OCI-LY3 (cell line): ENCODE results near the gene STK32B.

ENCODE experiments used
- H2AFZ ChIP-seq: fragments of 200-600, 300-600 bp; shearing (Covaris generic); 2 replicates; pipeline ENCODE4 v1.6.0; 2014; ENCODE audit warnings: antibody characterized with exemption, low read depth, low read length
- H3K27ac ChIP-seq: fragments of 200-600, 300-600 bp; sonication (generic); 2 replicates; pipeline ENCODE4 v1.5.1; 2014; ENCODE audit warnings: mild to moderate bottlenecking, low read length, moderate library complexity, mixed read lengths
- H3K27me3 ChIP-seq: fragments of 200-600, 300-600 bp; sonication (generic); 2 replicates; pipeline ENCODE4 v1.6.1; 2014; ENCODE audit warnings: low read depth, low read length, mixed read lengths
- H3K36me3 ChIP-seq: fragments of 200-600, 300-600 bp; sonication (generic); replicated peaks from 2 replicates; pipeline ENCODE3; 2014; ENCODE audit warnings: low read depth, low read length, mixed read lengths
- H3K4me1 ChIP-seq: fragments of 300-600, 200-600 bp; sonication (generic); 2 replicates; pipeline ENCODE4 v1.6.1; 2014; ENCODE audit warnings: low read length, mixed read lengths
- H3K4me2 ChIP-seq: fragments of 200-600, 300-600 bp; sonication (generic); 2 replicates; pipeline ENCODE4 v1.6.1; 2014; ENCODE audit warnings: low read length, mixed read lengths
- H3K4me3 ChIP-seq: fragments of 300-600, 200-600 bp; sonication (generic); 2 replicates; pipeline ENCODE4 v1.5.1; 2014; ENCODE audit warnings: antibody characterized with exemption, mild to moderate bottlenecking, low read length, moderate library complexity
- H3K79me2 ChIP-seq: fragments of 300-600, 200-600 bp; shearing (Covaris generic); 2 replicates; pipeline ENCODE4 v1.6.1; 2014; ENCODE audit warnings: mild to moderate bottlenecking, low read length, mixed read lengths
- H3K9ac ChIP-seq: fragments of 300-600, 200-600 bp; shearing (Covaris generic); 2 replicates; pipeline ENCODE4 v1.6.0; 2014; ENCODE audit warnings: mild to moderate bottlenecking, low read length, moderate library complexity
- H3K9me3 ChIP-seq: fragments of 200-600, 300-600 bp; shearing (Covaris generic); 2 replicates; pipeline ENCODE4 v1.6.1; 2014; ENCODE audit warnings: low read length, mixed read lengths; ENCODE audit not compliant: insufficient read depth
- H4K20me1 ChIP-seq: fragments of 200-600, 300-600 bp; sonication (generic); 2 replicates; pipeline ENCODE4 v1.6.1; 2016; ENCODE audit warnings: low read length, mixed read lengths; ENCODE audit not compliant: insufficient read depth
- CTCF ChIP-seq: fragments of 200-600, 300-600 bp; sonication (generic); IDR thresholded peaks from 2 replicates; pipeline ENCODE4 v1.5.1; 2014; ENCODE audit warnings: antibody characterized with exemption, low read length, low read depth
- EZH2phosphoT487 ChIP-seq: fragments of 200-600 bp; shearing (Covaris generic); IDR thresholded peaks from 2 replicates; pipeline ENCODE4 v1.6.1; 2018; ENCODE audit warnings: antibody characterized with exemption, mixed run types, low read depth

The STK32B gene

GRCh38 chr4:5503336-5503936 is 452.2 kb downstream of the STK32B start:
- Histone ChIP-seq H3K9ac (no peak overlapping the region), H3K4me3 (no peak overlapping the region), H3K79me2 (no peaks in the 10 kb centered on the region), H3K9me3 (no peaks in the 10 kb centered on the region), H3K27ac (no peak overlapping the region), H3K36me3 (peaks cover 6% of the 10 kb centered on the region), H2AFZ (no peak overlapping the region), H3K27me3 (no peaks in the 10 kb centered on the region), H3K4me1 (peaks cover 4% of the 10 kb centered on the region; the same call in 1 of the 2 replicates), H3K4me2 (no peak overlapping the region), H4K20me1 (no peaks in the 10 kb centered on the region)
- TF ChIP-seq CTCF = no peak
- TF ChIP-seq EZH2phosphoT487 = no peak

- peaks cover 4% of the 10 kb centered on the region; the same call in 1 of the 2 replicates for H3K4me1 ChIP-seq
- no peak overlapping the region for H3K4me2 ChIP-seq
- peaks cover 6% of the 10 kb centered on the region for H3K36me3 ChIP-seq
- H3K9ac ChIP-seq = no peak overlapping the region
- H3K79me2 ChIP-seq = no peaks in the 10 kb centered on the region
- no peak overlapping the region for H3K27ac ChIP-seq
- no peak overlapping the region for H2AFZ ChIP-seq
- no peak overlapping the region for H3K4me3 ChIP-seq
- TF ChIP-seq CTCF (no peak), EZH2phosphoT487 (no peak)
- no peaks in the 10 kb centered on the region for H3K9me3 ChIP-seq
- H4K20me1 ChIP-seq = no peaks in the 10 kb centered on the region
- no peaks in the 10 kb centered on the region for H3K27me3 ChIP-seq
These were observed 453.2 kb downstream of the STK32B start for GRCh38 chr4:5504486-5504885.

- H3K4me1 ChIP-seq = no peaks in the 10 kb centered on the region
- no peaks in the 10 kb centered on the region for H3K36me3 ChIP-seq
- no peak overlapping the region for H3K9ac ChIP-seq
- H3K79me2 ChIP-seq = no peaks in the 10 kb centered on the region
- H2AFZ ChIP-seq = no peak overlapping the region
- H3K4me2 ChIP-seq = no peak overlapping the region
- H3K9me3 ChIP-seq = no peaks in the 10 kb centered on the region
- TF ChIP-seq CTCF (no peak), EZH2phosphoT487 (no peak)
- H3K27me3 ChIP-seq = no peaks in the 10 kb centered on the region
- no peak overlapping the region for H3K27ac ChIP-seq
- H3K4me3 ChIP-seq = no peak overlapping the region
- no peaks in the 10 kb centered on the region for H4K20me1 ChIP-seq
These were observed 459.2 kb downstream of the STK32B start for GRCh38 chr4:5510504-5510903.

- no peaks in the 10 kb centered on the region for H3K9me3 ChIP-seq
- no peaks in the 10 kb centered on the region for H3K79me2 ChIP-seq
- no peaks in the 10 kb centered on the region for H3K36me3 ChIP-seq
- no peaks in the 10 kb centered on the region for H3K4me1 ChIP-seq
- no peaks in the 10 kb centered on the region for H4K20me1 ChIP-seq
- no peak for TF ChIP-seq CTCF
- TF ChIP-seq EZH2phosphoT487 = no peak
- H3K27ac ChIP-seq = no peak overlapping the region
- H2AFZ ChIP-seq = no peak overlapping the region
- H3K4me3 ChIP-seq = no peak overlapping the region
- H3K27me3 ChIP-seq = no peaks in the 10 kb centered on the region
- no peak overlapping the region for H3K4me2 ChIP-seq
- H3K9ac ChIP-seq = no peak overlapping the region
These were observed 460.5 kb downstream of the STK32B start for GRCh38 chr4:5511791-5512190.
